ENCODE data around the gene CLDN4. TPM values are rescaled to one million over a fixed set of nuclear protein-coding genes. Genes with fewer than 3 reads are reported as not detected.

CLDN4 gene
- total RNA-seq, 1 experiment from 2014 or later: 0.11 TPM

DNA sequence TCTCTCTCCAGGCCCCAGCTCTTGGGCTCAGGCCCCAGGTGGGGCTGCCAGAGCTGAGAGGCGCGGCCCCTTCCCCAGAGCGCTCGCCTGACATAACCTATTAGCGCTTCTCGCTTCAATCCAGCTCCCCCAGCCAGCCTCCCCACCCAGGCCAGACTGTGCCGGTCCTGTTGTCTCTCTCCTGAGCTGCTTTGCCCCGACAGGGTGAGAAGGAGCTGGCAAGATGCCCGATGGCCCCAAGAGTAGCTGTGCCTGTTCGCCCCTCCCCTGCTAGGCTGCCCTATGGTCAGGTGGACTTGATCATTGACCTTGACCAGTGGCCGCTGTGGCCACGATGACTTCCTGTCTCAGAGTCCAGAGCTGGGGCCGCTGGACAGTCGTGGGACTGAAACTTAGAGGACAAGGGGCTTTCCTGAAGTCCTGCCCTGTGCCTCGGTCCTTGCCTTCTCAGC, 39.3 kb downstream of the CLDN4 start:
- no peaks in the 10 kb centered on the region for H3K27me3 ChIP-seq (replicated peaks; ENCODE audit: insufficient read depth, low read depth, low read length, poor library complexity)
- no peaks in the 10 kb centered on the region for H3K36me3 ChIP-seq (ENCODE audit: insufficient read depth, low read length, poor library complexity, severe bottlenecking)
- peaks cover 4% of the 10 kb centered on the region for H3K4me1 ChIP-seq (ENCODE audit: insufficient read depth, low read length, poor library complexity, severe bottlenecking)
- no TSS peak for BruUV-seq (replicated peaks)
- H3K4me3 ChIP-seq (ENCODE audit: low read depth, low read length, poor library complexity, severe bottlenecking): no peak overlapping the region
- no peak for DNase-seq (ENCODE audit: low spot score)
- intact Hi-C loops (cut with micrococcal nuclease; ENCODE audit: unreplicated experiment): no loop called here
- TF ChIP-seq, protein P1, sequence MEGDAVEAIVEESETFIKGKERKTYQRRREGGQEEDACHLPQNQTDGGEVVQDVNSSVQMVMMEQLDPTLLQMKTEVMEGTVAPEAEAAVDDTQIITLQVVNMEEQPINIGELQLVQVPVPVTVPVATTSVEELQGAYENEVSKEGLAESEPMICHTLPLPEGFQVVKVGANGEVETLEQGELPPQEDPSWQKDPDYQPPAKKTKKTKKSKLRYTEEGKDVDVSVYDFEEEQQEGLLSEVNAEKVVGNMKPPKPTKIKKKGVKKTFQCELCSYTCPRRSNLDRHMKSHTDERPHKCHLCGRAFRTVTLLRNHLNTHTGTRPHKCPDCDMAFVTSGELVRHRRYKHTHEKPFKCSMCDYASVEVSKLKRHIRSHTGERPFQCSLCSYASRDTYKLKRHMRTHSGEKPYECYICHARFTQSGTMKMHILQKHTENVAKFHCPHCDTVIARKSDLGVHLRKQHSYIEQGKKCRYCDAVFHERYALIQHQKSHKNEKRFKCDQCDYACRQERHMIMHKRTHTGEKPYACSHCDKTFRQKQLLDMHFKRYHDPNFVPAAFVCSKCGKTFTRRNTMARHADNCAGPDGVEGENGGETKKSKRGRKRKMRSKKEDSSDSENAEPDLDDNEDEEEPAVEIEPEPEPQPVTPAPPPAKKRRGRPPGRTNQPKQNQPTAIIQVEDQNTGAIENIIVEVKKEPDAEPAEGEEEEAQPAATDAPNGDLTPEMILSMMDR (conservative IDR thresholded peaks at IDR 0.05; ENCODE audit: low read depth, low read length): no peak
- no peak for TF ChIP-seq EZH2 (IDR thresholded peaks at IDR 0.05; ENCODE audit: borderline replicate concordance, low read depth, low read length, poor library complexity, severe bottlenecking)
- POLR2A ChIA-PET (ENCODE audit: low non-redundant PET): no interaction called here
- no peaks in the 10 kb centered on the region for H3K9me3 ChIP-seq (ENCODE audit: low read depth, low read length, poor library complexity, severe bottlenecking)
- no peak overlapping the region for H3K27ac ChIP-seq (ENCODE audit: low read depth, low read length, poor library complexity, severe bottlenecking)
- CTCF ChIA-PET: interaction anchor here (0.6 kb wide), 1 partner anchor 203 kb away, joined by 9 read pairs; no protein-coding TSS in a partner anchor

DNA sequence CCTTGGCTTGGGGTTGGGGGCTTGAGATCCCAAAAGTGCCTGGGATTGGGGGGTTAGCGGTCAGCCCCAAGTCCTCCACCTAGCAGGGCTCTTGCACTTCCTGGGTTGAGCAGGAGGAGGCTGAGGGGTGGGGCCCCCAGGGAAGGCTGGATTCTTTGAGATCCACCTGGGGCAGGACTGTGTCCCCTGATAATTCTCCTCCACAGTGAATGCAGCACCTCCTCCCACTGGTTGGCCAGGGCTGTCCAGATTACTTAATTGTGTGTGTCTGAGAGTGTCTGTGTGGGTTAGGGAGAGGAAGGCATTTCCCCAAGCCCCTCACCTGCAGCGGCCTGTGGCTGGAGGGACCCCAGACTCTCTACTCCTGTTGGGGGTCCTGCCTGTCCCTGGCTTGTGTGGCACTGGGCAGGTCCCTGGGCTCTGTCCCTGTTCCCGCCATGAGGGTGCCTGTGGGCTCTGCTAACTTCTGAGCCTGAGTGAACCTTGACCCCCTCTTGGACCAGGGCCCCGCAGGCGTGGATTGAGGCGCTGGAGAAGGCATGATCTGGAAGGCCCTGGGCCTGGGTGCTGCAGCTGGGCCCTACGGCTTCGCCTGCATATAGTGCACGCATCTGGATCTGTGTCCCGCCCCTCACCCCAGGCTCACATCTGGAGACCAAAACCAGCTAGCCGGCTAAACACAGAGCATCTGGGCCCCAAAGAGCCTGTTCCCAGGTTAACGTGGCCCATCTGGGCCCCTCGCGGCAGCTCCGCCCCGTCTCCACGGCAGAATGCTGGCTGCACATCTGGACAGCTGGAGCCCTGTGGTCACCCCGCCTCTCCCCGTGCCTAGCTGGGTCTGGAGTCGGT, 40.6 kb downstream of the CLDN4 start:
- DNase-seq (ENCODE audit: low spot score): no peak
- H3K9me3 ChIP-seq (ENCODE audit: low read depth, low read length, poor library complexity, severe bottlenecking): no peaks in the 10 kb centered on the region
- BruUV-seq (replicated peaks): no TSS peak
- H3K36me3 ChIP-seq (ENCODE audit: insufficient read depth, low read length, poor library complexity, severe bottlenecking): no peaks in the 10 kb centered on the region
- CTCF ChIA-PET: no interaction called here
- POLR2A ChIA-PET (ENCODE audit: low non-redundant PET): no interaction called here
- H3K4me3 ChIP-seq (ENCODE audit: low read depth, low read length, poor library complexity, severe bottlenecking): no peak overlapping the region
- intact Hi-C loops (cut with micrococcal nuclease; ENCODE audit: unreplicated experiment): no loop called here
- peaks cover 4% of the 10 kb centered on the region for H3K4me1 ChIP-seq (ENCODE audit: insufficient read depth, low read length, poor library complexity, severe bottlenecking)
- TF ChIP-seq EZH2 (IDR thresholded peaks at IDR 0.05; ENCODE audit: borderline replicate concordance, low read depth, low read length, poor library complexity, severe bottlenecking): no peak
- TF ChIP-seq, protein P1 (conservative IDR thresholded peaks at IDR 0.05; ENCODE audit: low read depth, low read length): no peak
- H3K27me3 ChIP-seq (replicated peaks; ENCODE audit: insufficient read depth, low read depth, low read length, poor library complexity): no peaks in the 10 kb centered on the region
- no peak overlapping the region for H3K27ac ChIP-seq (ENCODE audit: low read depth, low read length, poor library complexity, severe bottlenecking)

DNA sequence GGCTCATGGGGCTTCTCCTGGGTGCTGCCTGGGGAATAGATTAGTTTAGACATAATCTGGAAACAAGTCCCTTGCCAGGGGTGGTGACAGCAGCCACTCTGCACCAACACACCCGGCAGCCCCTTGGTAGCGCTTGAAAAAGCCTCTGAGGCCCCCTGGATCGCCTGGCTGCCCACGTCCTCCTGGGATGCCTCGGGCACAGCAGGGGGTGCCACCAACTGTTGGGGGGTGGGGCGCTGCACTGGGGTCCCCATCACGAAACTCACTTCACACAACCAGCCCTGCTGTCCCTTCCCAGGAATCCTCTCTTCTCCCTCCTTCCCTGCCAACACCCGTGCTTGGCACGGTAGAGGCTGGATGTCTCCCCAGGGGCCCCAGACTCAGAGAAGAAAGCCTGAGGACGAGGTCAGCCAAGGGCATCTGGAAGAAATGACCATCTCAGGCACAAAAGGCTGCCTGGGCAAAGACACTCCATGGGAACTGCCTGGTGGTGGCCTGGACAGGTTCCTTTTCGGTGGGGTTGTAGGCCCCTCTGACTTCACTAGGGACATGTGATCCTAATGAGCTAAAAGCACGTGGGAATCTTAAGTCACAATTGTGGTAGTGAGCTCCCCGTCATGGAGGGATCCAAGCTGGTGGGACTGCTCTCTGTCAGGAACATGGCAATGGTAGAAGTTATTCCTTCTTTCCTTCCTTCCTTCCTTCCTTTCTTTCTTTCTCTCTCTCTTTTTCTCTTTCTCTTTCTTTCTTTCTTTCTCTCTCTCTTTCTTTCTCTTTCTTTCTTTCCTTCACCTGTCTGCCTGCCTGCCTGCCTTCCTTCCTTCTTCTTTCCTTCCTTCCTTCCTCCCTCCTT, 41.5 kb downstream of the CLDN4 start:
- Histone ChIP-seq H3K4me3 (ENCODE audit: low read depth, low read length, poor library complexity, severe bottlenecking) (no peak overlapping the region), H3K9me3 (ENCODE audit: low read depth, low read length, poor library complexity, severe bottlenecking) (no peaks in the 10 kb centered on the region), H3K27ac (ENCODE audit: low read depth, low read length, poor library complexity, severe bottlenecking) (no peak overlapping the region), H3K4me1 (ENCODE audit: insufficient read depth, low read length, poor library complexity, severe bottlenecking) (peaks cover 4% of the 10 kb centered on the region), H3K27me3 (replicated peaks; ENCODE audit: insufficient read depth, low read depth, low read length, poor library complexity) (no peaks in the 10 kb centered on the region), H3K36me3 (ENCODE audit: insufficient read depth, low read length, poor library complexity, severe bottlenecking) (no peaks in the 10 kb centered on the region)
- intact Hi-C loops (cut with micrococcal nuclease; ENCODE audit: unreplicated experiment): no loop called here
- no peak for DNase-seq (ENCODE audit: low spot score)
- ChIA-PET POLR2A (ENCODE audit: low non-redundant PET) (no interaction called here), CTCF (no interaction called here)
- no TSS peak for BruUV-seq (replicated peaks)
- TF ChIP-seq, protein P1 (conservative IDR thresholded peaks at IDR 0.05; ENCODE audit: low read depth, low read length): no peak
- no peak for TF ChIP-seq EZH2 (IDR thresholded peaks at IDR 0.05; ENCODE audit: borderline replicate concordance, low read depth, low read length, poor library complexity, severe bottlenecking)

Data from A673 (cell line).